IPS DF 4.7 (cell line): Measurements from ENCODE around the gene TRAK2.
"Not testable (repeated sequence)": the region's sequence is repeated elsewhere in the genome, so short reads cannot be mapped to it uniquely, and the experiment has no call there.

Source experiments
- DNase-seq: peaks from one replicate; pipeline ENCODE4 v3.0.0-alpha.2; 2013; ENCODE audit warnings: low spot score; ENCODE audit errors: extremely low read depth

TRAK2 gene

GRCh38 chr2:201452058-201452921 lies 1.0 kb upstream of the TRAK2 start:
- DNase-seq = no peak

- DNase-seq = no peak
Measured at GRCh38 chr2:201450954-201451291, 335 bp downstream of the TRAK2 start.

DNA sequence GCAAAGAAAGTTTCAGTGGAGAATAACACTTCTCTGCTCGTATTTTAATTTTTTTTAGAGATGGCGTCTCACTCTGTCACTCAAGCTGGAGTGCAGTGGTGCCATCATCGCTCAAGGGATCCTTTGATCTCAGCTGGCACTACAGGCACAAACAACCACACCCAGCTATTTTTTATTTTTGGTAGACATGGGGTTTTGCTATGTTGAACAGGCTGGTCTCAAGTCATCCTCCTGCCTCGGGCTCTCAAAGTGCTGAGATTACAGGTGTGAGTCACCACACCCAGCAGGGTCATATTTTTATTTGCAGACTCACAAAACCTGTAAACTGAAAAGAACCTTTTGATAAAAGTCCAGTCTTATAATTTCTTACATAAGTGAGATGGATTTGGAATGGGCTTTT lies 2.6 kb downstream of the TRAK2 start:
- DNase-seq = no peak

- DNase-seq = no peak
Measured at GRCh38 chr2:201448061-201448460, 3.2 kb downstream of the TRAK2 start.

- no peak for DNase-seq
Measured at GRCh38 chr2:201447086-201447485, 4.2 kb downstream of the TRAK2 start.

- DNase-seq = no peak
Measured at GRCh38 chr2:201444746-201445465, 6.4 kb downstream of the TRAK2 start.

- no peak for DNase-seq
Measured at GRCh38 chr2:201441409-201441808, 9.8 kb downstream of the TRAK2 start.

DNA sequence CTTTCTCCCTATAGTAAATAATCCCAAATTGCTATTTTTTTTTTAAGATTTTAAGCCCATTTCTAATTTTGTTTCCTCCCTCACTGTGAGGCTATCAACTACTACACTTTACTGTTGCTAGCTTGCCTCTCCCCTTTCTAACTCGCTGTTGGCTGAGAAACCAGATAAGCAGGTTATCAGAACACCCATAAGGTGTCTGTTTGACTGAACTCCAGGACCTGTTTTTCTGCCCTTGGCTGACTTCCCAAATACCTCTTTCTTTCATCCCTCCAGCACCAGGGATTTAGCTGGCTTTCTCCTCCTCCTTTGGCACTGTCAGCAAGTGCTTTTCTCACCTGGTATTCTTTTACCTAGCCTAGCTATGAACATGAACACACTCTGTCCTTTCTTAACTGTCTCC lies 11.1 kb downstream of the TRAK2 start:
- no peak for DNase-seq

- DNase-seq = not testable (repeated sequence)
Measured at GRCh38 chr2:201439336-201439922, 11.8 kb downstream of the TRAK2 start.

GRCh38 chr2:201436141-201436540 lies 15.1 kb downstream of the TRAK2 start:
- no peak for DNase-seq

- no peak for DNase-seq
Measured at GRCh38 chr2:201433394-201433995, 17.8 kb downstream of the TRAK2 start.

- DNase-seq = no peak
Measured at GRCh38 chr2:201432621-201433393, 18.5 kb downstream of the TRAK2 start.

DNA sequence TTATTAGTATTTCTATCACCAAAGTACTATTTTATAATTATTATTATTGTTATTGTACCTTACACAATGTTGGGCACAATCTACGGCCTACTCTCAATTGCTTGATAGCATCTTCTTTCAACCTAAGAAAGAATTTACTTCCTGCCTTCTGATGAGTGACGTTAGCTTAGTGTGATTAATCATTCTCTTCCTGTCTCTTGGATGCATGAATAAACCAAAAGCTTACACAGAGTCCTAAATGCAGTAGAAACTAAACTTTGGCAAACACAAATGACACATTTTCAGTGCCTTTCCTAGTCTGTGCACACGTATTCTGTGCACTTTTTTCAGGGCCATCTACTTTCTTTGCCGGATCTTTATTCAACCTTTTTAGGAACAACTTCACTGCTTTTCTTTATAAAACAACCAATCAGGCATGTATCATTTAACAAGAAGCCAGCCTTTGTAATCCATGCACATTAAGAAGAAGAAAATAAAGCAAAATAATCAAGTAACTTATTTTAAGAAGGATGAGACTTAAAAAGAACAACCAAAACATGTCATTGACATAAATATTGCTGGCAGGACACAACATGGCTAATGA lies 19.1 kb downstream of the TRAK2 start:
- no peak for DNase-seq

DNA sequence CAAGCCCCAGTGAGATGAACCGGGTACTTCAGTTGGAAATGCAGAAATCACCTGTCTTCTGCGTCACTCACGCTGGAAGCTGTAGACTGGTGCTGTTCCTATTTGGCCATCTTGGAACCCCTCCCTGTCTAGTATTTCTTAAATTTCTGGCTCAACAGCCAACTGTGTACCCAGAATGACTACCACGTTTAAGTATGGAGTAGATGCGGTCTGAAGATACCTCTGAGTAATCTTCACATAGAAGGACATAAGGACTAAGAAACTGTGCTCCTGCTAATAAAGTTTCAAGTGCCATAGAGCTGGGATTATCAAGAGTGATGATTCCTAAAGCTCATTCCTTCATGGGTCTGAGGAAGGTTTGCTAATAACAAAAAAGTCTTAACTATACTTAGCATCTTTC lies 20.4 kb downstream of the TRAK2 start:
- no peak for DNase-seq

GRCh38 chr2:201430322-201430721 lies 20.9 kb downstream of the TRAK2 start:
- DNase-seq = not testable (repeated sequence)

DNA sequence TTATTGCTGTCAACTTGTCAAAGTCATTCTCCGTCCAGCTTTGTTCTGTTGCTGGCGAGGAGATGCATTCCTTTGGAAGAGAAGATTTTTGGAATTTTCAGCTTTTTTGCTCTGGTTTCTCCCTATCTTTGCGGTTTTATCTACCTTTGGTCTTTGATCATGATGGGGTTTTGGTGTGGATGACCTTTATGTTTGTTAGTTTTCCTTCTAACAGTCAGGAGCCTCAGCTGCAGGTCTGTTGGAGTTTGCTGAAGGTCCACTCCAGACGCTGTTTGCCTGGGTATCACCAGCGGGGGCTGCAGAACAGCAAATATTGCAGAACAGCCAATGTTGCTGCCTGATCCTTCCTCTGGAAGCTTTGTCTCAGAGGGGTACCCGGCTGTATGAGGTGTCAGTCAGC lies 21.4 kb downstream of the TRAK2 start:
- not testable (repeated sequence) for DNase-seq

GRCh38 chr2:201428366-201428765 lies 22.9 kb downstream of the TRAK2 start:
- not testable (repeated sequence) for DNase-seq

GRCh38 chr2:201425952-201426351 lies 25.3 kb downstream of the TRAK2 start:
- no peak for DNase-seq

DNA sequence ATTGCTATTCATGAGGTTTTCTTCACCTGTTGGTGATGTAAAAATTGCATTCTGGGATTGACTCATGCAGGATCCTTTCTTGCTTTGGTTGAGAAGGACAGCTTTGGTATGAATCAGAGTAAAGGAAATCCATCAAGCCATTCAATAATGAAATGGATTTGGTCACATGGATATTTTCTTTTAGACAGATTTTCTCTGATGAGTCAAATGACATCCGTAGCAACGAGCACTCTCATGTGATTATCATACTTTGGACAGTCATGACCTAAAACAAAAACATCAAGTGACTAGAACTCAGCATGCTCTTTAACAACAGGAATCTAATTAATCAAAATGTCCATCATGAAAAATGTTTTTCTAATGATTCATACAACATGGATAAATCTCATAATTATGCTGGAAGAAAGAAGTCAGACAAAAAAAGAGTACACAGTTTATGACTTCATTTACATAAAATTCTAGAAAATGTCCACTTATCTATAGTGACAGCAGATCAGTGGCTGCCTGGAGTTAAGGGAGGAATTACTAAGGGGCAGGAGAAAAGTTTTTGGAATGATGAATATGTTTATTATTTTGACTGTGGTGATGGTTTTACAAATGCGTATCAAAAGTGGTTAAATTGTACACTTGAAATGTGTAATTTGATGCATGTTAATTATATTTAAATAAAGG lies 30.7 kb downstream of the TRAK2 start:
- no peak for DNase-seq

GRCh38 chr2:201419986-201420385 lies 31.3 kb downstream of the TRAK2 start:
- DNase-seq = no peak
